Measurements from ENCODE around the gene NKAIN2. TPM values are rescaled to one million over a fixed set of nuclear protein-coding genes. Genes with fewer than 3 reads are reported as not detected.
"Not testable (repeated sequence)": the region's sequence is repeated elsewhere in the genome, so short reads cannot be mapped to it uniquely, and the experiment has no call there.

Gene NKAIN2
- total RNA-seq, 1 donor from 2014 or later, result 109 TPM

DNA sequence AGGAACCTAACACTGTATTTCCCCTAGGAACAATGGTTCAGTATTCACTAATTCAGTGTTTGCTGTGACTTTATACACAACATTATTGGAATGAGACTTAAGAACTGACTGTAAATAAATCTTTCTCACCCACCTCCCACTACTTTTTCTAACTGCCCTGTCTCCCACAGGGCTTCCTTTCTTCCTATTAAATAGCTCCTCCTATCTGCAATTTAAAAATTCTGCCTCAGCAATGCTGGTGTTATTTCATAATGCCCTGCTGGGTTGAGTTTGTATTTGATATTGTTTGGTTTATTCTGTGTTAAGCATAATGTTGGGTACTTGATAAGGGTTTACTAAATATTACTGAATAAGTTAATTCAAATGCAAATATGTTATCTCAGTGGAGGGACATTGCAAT lies 585.5 kb downstream of the NKAIN2 start:
- FAIRE-seq, result no peak
- no peak for DNase-seq (ENCODE audit: low spot score in 2 of 2)

DNA sequence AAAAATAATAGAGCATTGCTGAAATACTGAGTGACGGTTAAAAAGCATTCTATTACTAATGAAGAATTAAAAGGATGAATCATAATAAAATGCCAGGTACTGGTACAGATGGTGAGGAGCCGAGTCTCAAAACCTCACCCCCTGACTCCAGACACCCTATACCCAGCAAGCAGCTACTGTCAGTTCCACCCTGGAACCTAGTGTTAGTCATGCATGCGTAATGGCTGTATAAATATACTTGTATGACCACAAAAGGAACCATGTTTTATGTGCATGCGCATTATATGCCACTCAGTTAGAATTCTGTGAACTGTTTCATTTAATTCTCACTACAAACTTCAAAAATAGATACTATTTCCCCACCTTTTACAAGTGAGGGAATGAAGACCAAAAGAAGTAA lies 589.9 kb downstream of the NKAIN2 start:
- DNase-seq (ENCODE audit: low spot score in 2 of 2) (no peak), FAIRE-seq (no peak)

DNA sequence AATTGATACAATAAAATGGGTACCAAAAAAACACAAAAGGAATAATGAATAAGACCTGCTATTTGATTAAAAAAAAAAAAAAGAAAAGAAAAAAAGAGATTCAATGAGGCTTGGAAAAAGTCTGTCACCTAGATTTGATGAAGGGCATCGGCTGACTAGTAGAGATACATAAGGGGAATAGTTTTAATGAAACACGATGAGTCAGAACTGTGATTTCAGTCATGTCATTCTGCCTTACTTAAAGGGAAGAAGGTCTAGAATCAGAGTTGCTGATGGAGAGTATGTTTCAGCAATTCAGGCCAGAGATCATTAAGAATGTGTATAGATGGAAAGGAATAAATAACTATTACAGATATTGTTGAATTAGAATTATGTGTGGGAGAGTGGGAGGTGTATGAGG lies 592.7 kb downstream of the NKAIN2 start:
- DNase-seq (ENCODE audit: low spot score in 2 of 2) (no peak), FAIRE-seq (no peak)

DNA sequence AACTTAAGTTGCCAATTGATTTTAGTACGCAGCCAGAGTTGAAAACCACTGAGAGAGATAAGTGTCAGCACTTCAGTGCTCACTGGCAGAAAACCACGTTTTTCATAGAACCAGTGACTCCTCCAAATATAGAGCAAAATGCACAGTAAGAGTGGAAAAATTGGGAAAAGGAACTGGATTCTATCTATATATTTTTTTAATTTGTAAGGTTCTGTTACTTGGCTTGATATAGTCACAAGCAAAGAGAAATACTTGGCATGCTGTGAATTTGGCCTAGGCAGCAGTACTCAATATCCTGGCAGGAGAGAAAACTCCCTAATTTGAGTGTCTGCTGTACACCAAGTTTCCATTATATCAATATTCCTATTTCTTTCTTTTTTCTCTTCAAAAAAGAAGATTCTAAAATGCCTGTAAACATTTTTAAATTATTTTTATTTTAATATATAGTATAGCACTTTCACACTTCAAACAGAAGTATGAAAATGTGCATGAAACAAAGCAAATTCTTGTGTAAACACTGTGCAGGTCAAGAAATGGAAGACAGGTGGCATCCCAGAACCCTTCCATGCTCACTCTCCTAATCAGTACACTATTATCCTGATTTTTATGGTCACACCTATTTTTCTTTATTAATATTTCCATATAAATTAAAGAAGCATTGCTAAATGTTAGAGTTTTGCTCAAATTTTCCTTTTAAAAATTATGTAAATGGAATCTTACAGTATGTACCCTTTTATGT lies 596.8 kb downstream of the NKAIN2 start:
- FAIRE-seq, result no peak
- DNase-seq (ENCODE audit: low spot score in 2 of 2), result no peak

DNA sequence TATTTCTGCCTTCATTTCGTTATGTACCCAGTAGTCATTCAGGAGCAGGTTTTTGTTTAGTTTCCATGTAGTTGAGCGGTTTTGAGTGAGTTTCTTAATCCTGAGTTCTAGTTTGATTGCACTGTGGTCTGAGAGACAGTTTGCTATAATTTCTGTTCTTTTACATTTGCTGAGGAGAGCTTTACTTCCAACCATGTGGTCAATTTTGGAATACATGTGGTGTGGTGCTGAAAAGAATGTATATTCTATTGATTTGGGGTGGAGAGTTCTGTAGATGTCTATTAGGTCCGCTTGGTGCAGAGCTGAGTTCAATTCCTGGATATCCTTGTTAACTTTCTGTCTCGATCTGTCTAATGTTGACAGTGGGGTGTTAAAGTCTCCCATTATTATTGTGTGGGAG lies 606.8 kb downstream of the NKAIN2 start:
- not testable (repeated sequence) for FAIRE-seq; DNase-seq (ENCODE audit: low spot score in 2 of 2)

DNA sequence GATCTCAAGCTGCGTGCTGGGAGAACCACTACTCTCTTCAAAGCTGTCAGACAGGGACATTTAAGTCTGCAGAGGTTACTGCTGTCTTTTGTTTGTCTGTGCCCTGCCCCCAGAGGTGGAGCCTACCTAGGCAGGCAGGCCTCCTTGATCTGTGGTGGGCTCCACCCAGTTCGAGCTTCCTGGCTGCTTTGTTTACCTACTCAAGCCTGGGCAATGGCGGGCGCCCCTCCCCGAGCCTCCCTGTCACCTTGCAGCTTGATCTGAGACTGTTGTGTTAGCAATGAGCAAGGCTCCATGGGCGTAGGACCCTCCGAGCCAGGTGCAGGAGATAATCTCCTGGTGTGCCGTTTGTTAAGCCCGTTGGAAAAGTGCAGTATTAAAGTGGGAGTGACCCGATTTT lies 609.0 kb downstream of the NKAIN2 start:
- DNase-seq (ENCODE audit: low spot score in 2 of 2); FAIRE-seq: not testable (repeated sequence)

DNA sequence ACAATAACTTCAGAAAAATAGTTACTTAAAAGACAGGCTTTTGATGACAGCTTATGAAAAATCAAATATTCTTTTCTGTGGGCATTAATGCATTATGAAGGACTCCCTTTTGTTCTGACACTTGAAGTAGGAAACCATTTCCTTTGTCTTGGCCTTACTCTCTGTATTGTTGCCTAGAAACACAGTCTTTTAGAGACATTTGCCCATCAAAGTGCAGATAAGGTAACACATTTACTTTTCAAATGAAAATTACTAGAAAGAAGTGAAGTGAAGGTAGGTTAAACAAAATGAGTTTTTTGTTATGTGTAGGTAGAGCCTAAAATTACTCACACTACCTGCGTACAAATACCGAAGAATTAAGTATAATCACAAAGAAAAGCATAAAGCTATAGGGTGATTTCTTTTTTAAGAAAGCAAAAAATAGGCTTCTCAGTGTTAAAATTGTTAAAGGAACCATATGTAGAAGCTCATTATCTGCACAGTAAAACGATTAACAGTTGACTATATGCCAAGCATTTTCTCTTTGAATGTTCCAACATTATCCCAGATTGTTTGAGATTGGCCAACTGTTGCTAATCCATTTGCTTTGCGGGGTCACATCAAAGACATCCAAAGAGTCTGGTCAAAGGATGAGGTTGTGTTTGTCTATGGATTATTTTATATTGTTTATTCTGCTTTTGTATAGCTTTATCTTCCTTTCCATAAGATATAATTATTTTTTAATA lies 616.6 kb downstream of the NKAIN2 start:
- DNase-seq (ENCODE audit: low spot score in 2 of 2) (no peak), FAIRE-seq (no peak)

DNA sequence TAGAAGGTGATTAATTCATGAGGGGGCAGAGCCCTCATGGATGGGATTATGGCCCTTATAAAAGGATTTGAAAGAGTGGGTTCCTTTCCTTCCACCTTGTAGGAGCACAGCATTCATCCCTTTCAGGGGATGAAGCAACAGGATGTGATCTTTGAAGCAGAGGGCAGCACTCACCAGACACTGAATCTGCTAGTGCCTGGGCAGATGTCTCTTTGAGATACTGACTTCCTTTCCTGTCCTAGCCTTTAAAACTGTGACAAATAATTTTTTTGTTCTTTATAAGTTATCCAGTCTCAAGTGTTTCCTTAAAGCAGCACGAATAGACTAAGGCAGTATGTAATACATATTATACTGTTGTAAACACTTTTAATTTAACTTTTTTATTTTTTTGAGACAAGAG lies 620.0 kb downstream of the NKAIN2 start:
- FAIRE-seq (no peak), DNase-seq (ENCODE audit: low spot score in 2 of 2) (no peak)

DNA sequence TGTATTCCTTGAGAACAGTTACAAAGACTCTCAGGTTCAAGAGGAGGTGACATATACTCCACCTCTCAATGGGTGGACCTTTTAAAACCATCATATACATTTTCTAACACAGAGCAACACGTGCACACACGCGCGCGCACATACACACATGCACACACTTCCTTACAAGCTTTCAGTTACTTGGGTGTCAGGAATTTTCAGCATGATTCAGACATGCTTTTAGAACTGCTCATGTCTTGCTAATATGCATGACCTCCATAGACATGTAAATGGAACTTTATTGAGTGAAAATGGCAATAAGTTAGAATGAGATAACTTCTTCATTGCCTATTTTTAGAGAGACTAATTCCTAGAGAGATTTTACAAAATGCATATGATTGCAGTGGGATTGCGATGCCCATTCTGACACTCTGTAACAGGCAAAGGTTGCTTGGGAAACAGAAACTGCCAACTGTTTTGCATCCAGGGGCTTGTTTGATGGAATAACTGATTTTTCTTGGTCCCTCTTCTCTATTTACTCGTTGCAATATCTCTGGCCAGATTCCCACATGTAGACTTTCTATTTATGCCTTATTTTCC lies 627.2 kb downstream of the NKAIN2 start:
- FAIRE-seq (no peak), DNase-seq (ENCODE audit: low spot score in 2 of 2) (no peak)

DNA sequence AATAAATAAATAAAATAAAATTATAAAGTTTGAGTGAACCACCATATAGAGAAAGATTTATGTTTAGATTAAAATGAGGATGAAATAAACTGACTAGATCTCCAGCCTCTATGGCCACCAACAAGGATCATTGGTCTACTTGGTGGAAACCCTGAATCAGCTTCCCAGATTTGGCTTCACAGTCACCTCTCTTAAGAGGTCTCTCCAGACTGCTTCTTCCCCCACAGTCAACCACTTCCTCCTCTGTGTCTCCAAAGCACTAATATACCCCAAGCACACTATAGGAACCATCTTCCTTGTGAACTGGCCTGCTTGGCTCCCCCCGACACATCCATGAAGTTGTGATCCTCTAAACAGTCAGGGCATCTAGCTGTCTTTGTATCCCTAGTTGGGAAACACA lies 629.0 kb downstream of the NKAIN2 start:
- no peak for DNase-seq (ENCODE audit: low spot score in 2 of 2)
- no peak for FAIRE-seq

DNA sequence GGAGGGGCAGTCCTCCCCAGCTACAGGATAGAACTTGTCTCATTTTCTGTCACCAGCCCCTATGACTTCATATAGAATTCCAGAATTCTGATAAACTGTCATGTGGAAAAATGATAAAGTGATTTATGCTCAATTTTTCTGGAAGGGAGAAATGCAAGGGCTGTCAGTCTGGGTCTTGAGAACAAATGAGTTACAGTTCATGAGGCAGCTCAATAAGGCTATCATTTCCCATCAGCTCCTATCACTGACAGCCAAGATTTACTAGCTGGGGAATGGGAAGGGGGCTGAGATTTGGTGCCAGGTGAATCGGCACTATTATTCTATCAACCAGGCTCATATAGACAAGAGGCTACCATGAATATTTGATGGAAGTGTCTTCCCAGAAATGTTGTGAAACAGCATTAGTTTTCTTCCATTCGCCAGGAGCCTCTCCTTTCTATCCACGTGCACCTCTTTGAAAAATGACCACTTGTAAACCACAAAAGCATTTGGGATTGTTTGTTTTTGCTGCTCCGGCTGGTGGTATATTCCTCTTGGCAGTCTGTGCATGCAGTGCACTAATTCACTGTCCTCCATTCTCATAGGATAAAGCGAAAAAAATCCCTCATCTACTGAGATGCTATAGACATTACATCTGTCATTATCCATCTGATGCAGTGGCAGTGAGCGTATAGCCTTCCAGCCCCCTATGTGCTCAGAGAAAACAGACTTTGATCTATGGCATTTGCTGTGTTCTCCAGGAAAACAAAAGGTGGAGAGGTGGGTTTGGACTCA lies 629.9 kb downstream of the NKAIN2 start:
- no peak for DNase-seq (ENCODE audit: low spot score in 2 of 2)
- no peak for FAIRE-seq

DNA sequence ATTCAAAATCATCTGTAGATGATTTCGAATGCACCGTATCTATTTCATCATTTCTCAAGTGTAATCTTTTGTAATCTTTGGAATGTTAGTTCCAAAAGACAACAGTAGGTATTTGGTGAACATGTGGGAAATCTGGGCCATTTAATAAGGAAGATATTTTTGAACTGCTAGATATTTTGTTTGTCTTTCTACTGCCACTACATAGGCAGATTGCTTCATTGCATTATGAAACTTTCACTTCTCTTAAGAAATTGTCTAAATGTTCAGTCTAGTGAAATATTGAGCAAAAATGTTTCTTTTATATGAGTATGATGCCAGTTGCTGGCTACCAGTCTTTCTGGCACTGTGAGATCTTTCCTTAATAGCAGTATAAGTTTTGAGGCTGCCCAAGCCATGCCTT lies 630.8 kb downstream of the NKAIN2 start:
- FAIRE-seq (no peak), DNase-seq (ENCODE audit: low spot score in 2 of 2) (no peak)

DNA sequence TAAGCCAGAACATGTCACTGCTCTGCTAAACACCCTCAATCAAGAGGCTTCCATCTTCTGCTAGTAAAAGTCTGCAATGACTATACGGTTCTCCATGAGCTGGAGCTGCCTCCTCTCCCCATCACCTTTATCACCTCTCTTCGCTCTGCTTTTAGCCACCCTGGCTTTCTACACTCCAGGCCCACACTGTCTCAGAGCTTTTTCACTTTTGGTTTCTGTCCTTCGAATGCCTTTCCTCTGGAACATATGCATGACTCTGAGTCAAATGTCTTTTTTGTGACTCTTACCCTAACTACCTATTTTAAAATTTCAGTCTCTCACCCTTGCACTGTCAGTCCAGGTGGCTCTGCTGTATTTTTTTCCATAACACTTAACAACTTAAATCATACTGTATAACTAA lies 633.1 kb downstream of the NKAIN2 start:
- FAIRE-seq, result no peak
- no peak for DNase-seq (ENCODE audit: low spot score in 2 of 2)

DNA sequence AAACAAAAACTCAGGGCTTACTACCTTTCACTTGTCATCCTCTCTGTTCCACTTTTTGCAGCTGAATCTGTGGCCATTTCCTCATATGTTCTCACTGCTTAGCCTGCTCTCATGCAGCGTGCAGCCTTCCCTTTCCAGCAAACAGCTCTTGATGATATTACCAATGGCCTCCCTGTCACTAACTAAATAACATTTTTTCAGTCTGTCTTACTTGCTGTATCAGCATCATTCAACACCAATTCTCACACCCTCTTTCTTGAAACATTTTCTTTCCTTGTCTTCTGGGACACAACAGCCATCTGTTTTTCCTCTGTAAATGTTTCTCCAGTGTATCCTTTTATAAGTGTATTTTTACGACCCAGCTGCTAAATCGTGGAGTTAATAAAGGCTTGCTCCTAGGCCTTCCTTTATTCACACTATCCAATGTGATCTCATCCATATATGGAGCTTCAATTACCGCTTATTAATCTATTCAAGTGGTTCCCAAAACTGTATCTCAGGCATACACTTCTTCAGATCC lies 634.9 kb downstream of the NKAIN2 start:
- no peak for DNase-seq (ENCODE audit: low spot score in 2 of 2)
- no peak for FAIRE-seq

DNA sequence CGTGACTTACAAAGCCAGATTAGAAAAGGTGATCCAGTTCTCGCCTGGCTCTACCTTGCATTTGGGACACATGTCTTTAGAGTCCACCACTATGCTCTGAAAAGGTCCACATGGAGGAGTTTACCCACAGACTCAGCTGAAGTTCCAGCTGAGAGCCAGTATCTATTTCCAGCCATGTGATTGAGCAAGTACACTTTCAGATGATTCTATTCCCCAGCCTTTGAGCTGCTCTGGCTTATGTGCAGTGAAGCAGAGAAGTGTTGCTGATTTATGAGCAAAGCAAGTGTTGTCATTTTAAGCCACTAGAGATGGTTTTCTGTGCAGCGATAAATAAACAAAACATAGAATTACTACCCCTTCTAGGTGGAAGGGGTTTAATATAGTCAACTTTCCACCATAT lies 637.8 kb downstream of the NKAIN2 start:
- FAIRE-seq (no peak), DNase-seq (ENCODE audit: low spot score in 2 of 2) (no peak)

DNA sequence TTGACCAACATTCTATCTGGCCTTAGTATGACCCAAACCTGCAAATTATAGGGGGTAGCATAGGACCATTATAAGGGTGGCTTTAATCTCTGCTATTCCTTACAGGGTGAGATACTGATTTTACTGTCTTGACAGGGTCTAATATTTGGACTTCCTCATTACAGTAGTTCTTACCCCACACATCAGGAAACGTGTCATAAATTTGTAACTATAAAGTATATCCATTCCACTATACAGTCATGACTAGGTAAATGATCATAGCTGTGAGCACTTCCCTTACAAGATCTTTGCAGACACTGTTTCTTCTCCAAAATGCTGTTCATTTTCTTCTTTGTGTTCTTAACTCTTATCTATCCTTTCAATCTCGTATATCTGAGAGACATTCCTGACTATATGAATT lies 639.9 kb downstream of the NKAIN2 start:
- FAIRE-seq (no peak), DNase-seq (ENCODE audit: low spot score in 2 of 2) (no peak)

DNA sequence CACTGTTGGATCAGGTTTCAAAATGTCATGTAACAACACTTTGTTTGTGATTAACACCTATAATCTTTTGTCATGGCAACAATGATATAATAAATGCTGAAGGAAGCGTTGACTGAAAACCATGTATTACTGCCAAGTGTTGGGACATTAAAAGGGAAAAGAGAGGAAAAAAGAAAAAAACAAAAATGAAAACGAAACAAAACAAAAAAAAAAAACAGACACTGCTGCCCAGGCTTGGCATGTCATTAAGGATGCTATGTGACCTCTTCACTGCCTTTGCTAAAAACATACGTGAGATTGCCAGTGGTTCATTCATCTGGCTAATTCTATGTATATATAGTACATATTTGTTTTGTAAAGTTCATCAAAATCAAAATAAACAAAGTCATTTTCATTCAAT lies 641.9 kb downstream of the NKAIN2 start:
- FAIRE-seq (no peak), DNase-seq (ENCODE audit: low spot score in 2 of 2) (no peak)

DNA sequence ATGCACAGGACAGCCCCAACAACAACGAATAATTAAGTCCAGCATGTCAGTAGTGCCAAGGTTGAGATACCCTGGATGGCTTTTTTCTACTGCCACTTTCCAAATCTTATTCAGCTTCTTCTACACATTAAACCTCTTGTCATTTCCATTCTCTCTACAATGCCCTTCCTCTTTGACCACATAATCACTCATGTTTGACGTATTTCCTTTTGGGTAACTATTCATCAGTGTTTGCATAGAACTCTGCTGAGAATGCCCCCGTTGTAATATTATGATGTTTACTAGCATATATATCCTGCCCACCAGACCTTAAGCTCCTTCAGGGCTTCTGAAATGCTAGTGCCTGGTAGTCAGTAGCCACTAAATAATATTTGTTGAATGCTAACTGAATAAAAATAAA lies 643.3 kb downstream of the NKAIN2 start:
- DNase-seq (ENCODE audit: low spot score in 2 of 2) (no peak), FAIRE-seq (no peak)

DNA sequence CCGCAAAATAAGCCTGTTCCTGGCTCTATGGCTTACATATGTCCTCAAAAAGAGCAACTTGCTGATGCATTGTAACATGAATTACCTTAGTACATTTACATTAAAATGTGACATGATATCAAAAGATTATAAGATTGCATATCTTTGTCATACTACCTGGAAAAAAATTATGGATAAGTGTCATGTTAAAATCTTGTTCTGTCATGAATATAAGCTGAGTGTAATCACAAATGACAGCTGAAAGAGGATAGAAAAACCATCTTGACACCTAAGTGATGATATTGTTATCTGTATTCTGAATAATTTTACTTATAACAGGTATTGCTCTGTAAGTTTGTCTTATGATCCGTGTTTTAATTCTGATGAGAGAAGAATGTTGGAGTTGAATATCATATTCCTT lies 655.6 kb downstream of the NKAIN2 start:
- no peak for FAIRE-seq

DNA sequence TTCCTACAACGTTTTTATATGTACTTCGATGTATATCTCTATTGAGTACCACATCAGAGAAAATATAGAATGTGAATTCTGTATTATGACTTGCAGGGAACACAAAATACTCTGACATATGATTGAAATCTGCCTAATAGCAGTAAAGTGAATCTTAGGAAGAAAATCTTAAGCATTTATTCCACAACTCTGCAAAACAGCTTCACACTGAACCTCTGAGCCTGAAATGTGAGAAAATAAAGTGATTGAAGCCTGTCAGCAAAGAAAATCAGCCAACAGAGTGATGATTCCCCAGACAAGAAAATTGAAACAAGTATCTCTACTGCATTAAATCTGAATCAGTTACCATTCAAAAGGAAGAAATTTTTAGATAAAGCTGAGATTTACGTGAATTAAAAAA lies 659.1 kb downstream of the NKAIN2 start:
- DNase-seq (ENCODE audit: low spot score in 2 of 2) (no peak), FAIRE-seq (no peak)

More for the DNA sequence above, 655.6 kb downstream of the NKAIN2 start:
- DNase-seq (ENCODE audit: low spot score in 2 of 2), result no peak

DNA sequence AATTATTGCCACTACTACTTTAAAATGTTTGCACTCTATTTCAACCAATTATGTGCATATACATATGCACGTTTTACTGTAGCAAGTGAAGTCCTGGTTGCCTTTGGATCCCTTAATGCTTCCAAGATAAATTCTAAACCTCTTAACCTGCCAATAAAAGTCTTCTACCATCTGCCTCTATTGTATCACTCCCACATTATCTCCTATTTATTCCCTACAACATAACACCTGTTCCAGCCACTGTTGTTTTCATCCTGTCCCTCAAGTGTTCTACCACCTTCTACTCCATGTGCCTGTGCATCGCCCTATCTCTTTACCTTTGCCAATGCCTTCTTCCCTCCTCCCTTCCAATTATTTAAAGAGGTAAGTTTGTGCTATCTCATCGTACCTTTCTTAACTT lies 659.6 kb downstream of the NKAIN2 start:
- no peak for DNase-seq (ENCODE audit: low spot score in 2 of 2)
- FAIRE-seq, result no peak
